Activated T-helper 1 cell treated with anti-CD3 and anti-CD28 coated beads, Interleukin-12 subunit alpha, Interleukin-12 subunit beta, Interleukin-2, Interleukin-4 antibody, amounts not matched to agents 30 ng/mL and 10 ng/mL and 1 ng/mL, durations not matched to agents 14 hours and 24 hours and 36 hours (primary cell): Measurements from ENCODE around the gene ETS1. TPM values are rescaled to one million over a fixed set of nuclear protein-coding genes. Genes with fewer than 3 reads are reported as not detected.

ENCODE experiments used
- DNase-seq: peaks from one replicate; pipeline ENCODE4 v3.0.0; 2021; ENCODE audit warnings: low spot score
- H3K27ac Mint-ChIP-seq: one replicate; pipeline ENCODE4 v1.8.0; 2021; ENCODE audit warnings: mild to moderate bottlenecking, mixed read lengths
- H3K27me3 Mint-ChIP-seq: one replicate; pipeline ENCODE4 v1.8.0; 2022; ENCODE audit warnings: mild to moderate bottlenecking, moderate library complexity, mixed read lengths; ENCODE audit not compliant: insufficient read depth
- H3K36me3 Mint-ChIP-seq: one replicate; pipeline ENCODE4 v1.8.0; 2021; ENCODE audit warnings: low read depth, mixed read lengths
- H3K4me1 Mint-ChIP-seq: one replicate; pipeline ENCODE4 v1.8.0; 2021; ENCODE audit warnings: low read depth, mixed read lengths
- H3K4me3 Mint-ChIP-seq: one replicate; pipeline ENCODE4 v1.8.0; 2021; ENCODE audit warnings: mild to moderate bottlenecking, moderate library complexity, mixed read lengths
- H3K9me3 Mint-ChIP-seq: one replicate; pipeline ENCODE4 v1.8.0; 2021; ENCODE audit warnings: mixed read lengths
- intact Hi-C: fragments of 100-400 bp; cut with micrococcal nuclease; formaldehyde crosslinking; loops from one replicate; pipeline ENCODE4 v1.15.1; 2024
- total RNA-seq: library from RNA; stranded (reverse); gene quantifications from 2 replicates; pipeline ENCODE4 v1.2.3, GENCODE V29; 2022

ETS1 gene
- total RNA-seq, 1 donor from 2014 or later, result 609 TPM

DNA sequence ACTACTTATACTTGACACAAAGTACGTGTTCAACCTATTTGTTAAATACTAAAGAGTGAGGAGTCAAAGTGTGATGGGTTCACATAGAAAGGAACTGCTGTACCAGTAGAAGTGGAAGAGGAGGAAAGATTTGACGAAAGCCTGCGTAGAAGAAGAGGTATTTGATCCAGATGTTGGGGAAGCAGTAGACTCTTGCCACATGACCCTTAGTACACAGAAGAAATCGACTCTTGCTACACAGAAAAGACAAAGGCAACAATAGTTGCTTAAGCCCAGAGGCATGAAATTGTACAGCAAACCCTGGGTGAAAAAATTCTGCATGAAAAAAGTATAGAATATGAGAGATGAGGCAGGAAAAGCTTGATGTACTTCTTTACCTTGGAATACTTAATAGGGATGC lies 152.9 kb downstream of the ETS1 start:
- intact Hi-C loops, result no loop called here
- no peak overlapping the region for H3K4me3 Mint-ChIP-seq
- peaks cover 3% of the 10 kb centered on the region for H3K36me3 Mint-ChIP-seq
- peaks cover under 1% of the 10 kb centered on the region for H3K9me3 Mint-ChIP-seq
- H3K27me3 Mint-ChIP-seq, result no peaks in the 10 kb centered on the region
- no peak for DNase-seq
- no peak overlapping the region for H3K27ac Mint-ChIP-seq
- peaks cover 21% of the 10 kb centered on the region for H3K4me1 Mint-ChIP-seq

DNA sequence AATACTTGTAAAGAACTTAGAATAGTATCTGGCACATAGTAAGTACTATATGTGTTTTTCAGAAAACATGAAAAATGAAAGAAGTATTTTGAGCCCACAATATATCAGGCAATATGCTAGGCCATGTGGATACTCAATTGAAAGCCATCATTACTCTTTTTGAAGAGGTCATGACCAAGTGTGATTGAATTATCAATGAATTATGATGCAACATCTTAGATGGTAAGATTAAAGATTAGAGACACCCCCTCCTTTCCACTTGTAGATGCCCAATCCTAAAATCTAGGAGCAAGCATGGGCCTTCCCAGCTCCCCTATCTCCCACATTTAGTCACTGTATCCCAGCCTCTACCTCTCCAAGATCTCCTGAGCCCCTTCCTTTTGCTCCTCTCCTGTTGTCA lies 154.4 kb downstream of the ETS1 start:
- H3K4me1 Mint-ChIP-seq, result peaks cover 35% of the 10 kb centered on the region
- intact Hi-C loops, result no loop called here
- H3K27ac Mint-ChIP-seq, result no peak overlapping the region
- DNase-seq, result no peak
- peaks cover 2% of the 10 kb centered on the region for H3K36me3 Mint-ChIP-seq
- H3K9me3 Mint-ChIP-seq, result no peaks in the 10 kb centered on the region
- H3K4me3 Mint-ChIP-seq, result no peak overlapping the region
- no peaks in the 10 kb centered on the region for H3K27me3 Mint-ChIP-seq

DNA sequence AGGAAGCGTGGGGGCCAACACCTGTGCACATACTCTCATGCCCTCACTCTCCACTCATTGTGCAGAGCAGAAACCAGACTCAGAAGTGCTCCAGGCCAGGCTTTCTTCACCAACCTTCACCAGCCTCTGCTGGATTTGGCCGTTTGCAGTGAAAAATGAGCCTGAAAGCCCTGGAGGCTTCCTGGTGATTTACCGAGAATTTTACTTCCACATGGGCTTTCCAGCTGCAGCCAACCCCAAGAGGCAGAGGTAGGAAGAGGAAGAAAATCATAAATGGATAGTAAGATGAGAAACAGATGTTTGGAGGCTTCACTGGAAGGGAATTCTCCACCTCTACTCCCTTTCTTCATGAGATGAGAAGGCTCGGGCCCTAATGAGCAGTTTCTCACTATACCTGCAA lies 155.4 kb downstream of the ETS1 start:
- DNase-seq, result no peak
- intact Hi-C loops, result no loop called here
- Mint-ChIP-seq H3K27me3 (no peaks in the 10 kb centered on the region), H3K9me3 (no peaks in the 10 kb centered on the region), H3K4me1 (peaks cover 30% of the 10 kb centered on the region), H3K27ac (no peak overlapping the region), H3K4me3 (no peak overlapping the region), H3K36me3 (peaks cover 4% of the 10 kb centered on the region)

DNA sequence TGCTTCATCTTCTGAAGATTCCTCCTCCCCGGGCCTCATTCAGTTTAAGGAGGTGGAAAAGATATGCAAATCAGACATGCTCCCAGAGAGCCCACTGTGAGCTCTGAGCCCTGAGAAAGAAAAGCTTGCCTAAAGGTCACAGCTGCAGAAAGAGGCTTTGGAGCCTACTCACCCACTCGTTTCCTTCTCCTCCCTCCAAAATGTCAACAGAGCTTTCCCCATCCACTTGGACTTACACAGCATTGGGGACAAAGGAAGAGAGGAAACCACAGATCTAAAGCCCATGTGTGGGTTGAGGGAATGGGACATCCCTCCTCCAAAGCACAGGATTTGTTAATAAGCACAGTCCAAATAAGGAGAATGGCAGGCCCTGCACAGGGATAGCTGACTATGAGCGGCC lies 158.4 kb downstream of the ETS1 start:
- H3K27ac Mint-ChIP-seq, result no peak overlapping the region
- intact Hi-C loops, result no loop called here
- H3K27me3 Mint-ChIP-seq, result no peaks in the 10 kb centered on the region
- no peak overlapping the region for H3K4me3 Mint-ChIP-seq
- peaks cover 4% of the 10 kb centered on the region for H3K36me3 Mint-ChIP-seq
- no peak for DNase-seq
- H3K9me3 Mint-ChIP-seq, result no peaks in the 10 kb centered on the region
- peaks cover 22% of the 10 kb centered on the region for H3K4me1 Mint-ChIP-seq

DNA sequence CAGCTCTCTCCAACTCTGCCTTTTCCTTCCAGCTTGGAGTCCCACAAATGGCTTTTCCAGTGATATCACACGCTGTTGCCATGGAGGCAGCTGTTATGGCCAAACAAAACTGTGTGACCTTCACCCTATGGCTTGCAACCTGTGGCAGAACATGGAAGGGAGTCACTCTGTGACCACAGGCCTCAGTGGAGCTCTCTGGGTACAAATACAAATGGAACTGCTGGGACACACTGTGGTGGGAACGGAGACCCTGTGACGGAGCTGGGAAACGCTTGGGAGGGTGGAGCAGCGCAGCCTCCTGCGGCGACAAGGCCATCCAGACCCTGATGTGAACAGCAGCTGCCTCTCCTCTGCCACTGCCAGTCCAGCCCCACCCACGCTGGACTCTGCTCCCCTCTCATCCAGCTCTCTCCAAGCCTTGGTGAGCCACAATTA lies 162.5 kb downstream of the ETS1 start:
- peaks cover 4% of the 10 kb centered on the region for H3K36me3 Mint-ChIP-seq
- no peak for DNase-seq
- peaks cover 56% of the 10 kb centered on the region for H3K4me1 Mint-ChIP-seq
- H3K9me3 Mint-ChIP-seq, result no peaks in the 10 kb centered on the region
- H3K27me3 Mint-ChIP-seq, result no peaks in the 10 kb centered on the region
- peak overlapping the region; percentile 54 for H3K27ac Mint-ChIP-seq
- intact Hi-C loops, result loop anchor here (5.0 kb wide), 1 partner anchor 253 kb away; no protein-coding TSS in a partner anchor
- H3K4me3 Mint-ChIP-seq, result no peak overlapping the region

DNA sequence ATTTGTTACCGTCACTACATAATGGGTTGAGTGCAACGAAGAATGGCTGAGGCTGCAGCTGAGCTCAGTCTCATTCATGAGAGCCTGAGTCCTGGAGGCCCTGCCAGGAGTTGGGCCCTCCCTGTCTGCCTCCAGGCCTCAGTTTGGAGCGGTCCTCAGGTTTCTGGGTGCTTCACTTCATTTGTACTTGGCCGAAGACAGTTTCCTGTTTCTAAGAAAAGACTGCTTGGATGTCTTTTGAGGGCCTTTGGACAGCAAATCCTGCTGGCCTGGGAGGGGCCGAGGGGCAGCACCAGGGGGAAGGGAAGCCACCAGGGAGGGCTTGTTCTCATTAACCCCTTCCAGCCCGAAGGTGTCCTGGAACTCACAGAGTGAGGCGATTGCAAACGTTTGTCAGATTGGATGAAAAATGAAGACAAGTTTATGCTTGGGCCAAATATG lies 163.1 kb downstream of the ETS1 start:
- Mint-ChIP-seq H3K27ac (no peak overlapping the region), H3K27me3 (no peaks in the 10 kb centered on the region), H3K4me3 (no peak overlapping the region), H3K36me3 (peaks cover 4% of the 10 kb centered on the region), H3K4me1 (peaks cover 50% of the 10 kb centered on the region), H3K9me3 (no peaks in the 10 kb centered on the region)
- intact Hi-C loops, result loop anchor here (5.0 kb wide), 1 partner anchor 252 kb away; no protein-coding TSS in a partner anchor
- DNase-seq, result no peak

DNA sequence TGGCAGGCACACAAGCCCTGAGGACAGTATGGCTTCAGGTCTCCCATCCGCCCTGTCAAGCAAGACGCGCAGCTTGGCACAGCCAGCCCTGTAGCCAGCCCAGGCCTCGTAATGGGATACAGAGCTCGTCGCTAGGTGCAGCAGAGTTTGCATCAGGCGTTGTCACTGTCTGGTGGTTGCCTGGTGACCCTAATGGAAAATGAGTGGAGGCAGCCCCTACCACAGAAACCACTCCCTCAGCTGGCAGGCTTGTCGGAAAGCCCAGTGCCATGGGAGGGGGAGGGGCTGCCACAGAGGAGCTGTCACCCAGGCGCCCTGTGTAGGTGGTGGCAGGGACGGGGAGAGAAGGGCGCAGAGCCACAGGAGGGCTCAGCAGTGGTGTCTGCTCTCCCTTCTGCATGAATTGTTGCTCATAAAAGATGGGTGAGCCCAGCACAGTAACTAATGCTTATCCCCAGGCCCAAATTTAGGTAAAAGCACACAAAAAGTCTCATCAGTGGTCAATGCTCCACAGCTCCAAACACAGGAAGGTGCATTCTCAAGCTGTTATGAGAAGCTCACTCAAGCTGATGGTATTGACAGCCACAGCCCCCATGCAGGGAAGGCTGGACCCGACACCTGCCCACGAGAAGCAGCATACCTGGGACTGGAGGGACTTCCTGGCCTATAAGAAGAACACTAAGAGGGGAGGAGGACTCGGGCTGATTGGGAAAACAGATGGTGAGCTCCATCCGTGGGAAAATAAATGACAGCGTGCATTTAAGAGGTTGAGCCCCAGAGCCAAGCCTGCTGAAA lies 164.6 kb downstream of the ETS1 start:
- Mint-ChIP-seq H3K9me3 (no peaks in the 10 kb centered on the region), H3K4me3 (peak overlapping the region; percentile 69), H3K36me3 (peaks cover 2% of the 10 kb centered on the region), H3K27me3 (no peaks in the 10 kb centered on the region), H3K4me1 (peaks cover 38% of the 10 kb centered on the region), H3K27ac (peak overlapping the region; percentile 92)
- DNase-seq, result peak; percentile 64
- intact Hi-C loops, result loop anchor here (1.0 to 5.0 kb wide), 11 partner anchors 9 to 250 kb away; no protein-coding TSS in a partner anchor

DNA sequence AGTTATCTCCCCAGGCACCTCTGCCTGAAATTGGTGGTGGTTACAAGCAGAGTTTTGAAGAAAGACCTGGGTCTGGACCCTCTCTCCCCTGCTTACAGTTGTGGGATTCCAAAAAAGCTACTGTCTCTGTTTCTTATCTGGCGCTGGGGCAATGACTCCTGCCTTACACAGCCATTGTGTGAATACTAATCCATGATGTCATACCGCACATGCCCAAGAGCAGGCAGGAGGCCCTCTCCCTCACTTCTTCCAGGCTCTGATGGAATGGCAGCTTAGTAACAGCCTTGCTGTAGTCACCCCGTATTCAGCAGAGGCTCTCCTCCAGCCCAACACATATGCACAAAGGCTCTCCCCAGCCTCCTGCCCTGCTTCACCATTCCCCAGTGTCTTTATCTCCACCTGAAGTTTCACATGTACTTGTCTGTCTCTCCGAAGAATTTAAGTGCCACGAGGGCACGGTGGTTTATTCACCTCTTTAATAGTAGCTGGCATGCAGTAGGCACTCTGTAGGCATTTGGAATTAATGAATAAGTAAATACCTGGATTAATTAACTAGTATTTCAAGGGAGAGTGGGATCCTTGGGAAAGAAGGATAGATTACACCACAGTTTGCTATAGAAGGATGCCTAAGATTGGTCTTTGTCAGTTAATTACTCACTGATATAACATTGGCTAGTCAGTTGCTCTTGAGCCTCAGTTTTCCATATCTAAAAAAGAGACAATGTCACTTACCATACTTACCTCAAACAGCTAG lies 165.6 kb downstream of the ETS1 start:
- Mint-ChIP-seq H3K4me3 (no peak overlapping the region), H3K4me1 (peaks cover 48% of the 10 kb centered on the region), H3K9me3 (no peaks in the 10 kb centered on the region), H3K36me3 (no peaks in the 10 kb centered on the region), H3K27me3 (no peaks in the 10 kb centered on the region), H3K27ac (peak overlapping the region; percentile 92)
- intact Hi-C loops, result loop anchor here (1.0 to 5.0 kb wide), 12 partner anchors 8 to 249 kb away; no protein-coding TSS in a partner anchor
- DNase-seq, result no peak

DNA sequence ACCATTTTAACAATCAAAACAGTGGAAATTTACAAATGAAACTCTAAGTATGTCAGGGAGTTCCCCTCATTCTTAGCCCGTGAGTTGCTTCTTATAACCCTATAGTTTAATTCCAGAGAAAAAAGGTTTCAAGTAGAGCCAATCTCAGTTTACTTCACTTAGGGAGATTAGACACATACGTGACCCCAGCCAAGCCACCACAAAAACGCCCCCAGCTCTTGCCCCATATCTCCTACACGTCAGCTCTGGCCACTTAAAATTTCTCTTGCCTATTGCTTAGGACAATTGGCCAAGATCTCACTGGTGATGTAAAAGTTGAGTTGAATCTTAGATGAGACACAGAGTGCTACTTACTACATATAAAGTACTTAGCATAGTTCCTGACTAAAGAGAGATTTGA lies 166.4 kb downstream of the ETS1 start:
- peaks cover 50% of the 10 kb centered on the region for H3K4me1 Mint-ChIP-seq
- DNase-seq, result no peak
- H3K27me3 Mint-ChIP-seq, result no peaks in the 10 kb centered on the region
- H3K9me3 Mint-ChIP-seq, result no peaks in the 10 kb centered on the region
- no peaks in the 10 kb centered on the region for H3K36me3 Mint-ChIP-seq
- intact Hi-C loops, result loop anchor here (2.0 to 5.0 kb wide), 2 partner anchors 22 to 249 kb away; no protein-coding TSS in a partner anchor
- H3K27ac Mint-ChIP-seq, result peak overlapping the region; percentile 64
- H3K4me3 Mint-ChIP-seq, result no peak overlapping the region

DNA sequence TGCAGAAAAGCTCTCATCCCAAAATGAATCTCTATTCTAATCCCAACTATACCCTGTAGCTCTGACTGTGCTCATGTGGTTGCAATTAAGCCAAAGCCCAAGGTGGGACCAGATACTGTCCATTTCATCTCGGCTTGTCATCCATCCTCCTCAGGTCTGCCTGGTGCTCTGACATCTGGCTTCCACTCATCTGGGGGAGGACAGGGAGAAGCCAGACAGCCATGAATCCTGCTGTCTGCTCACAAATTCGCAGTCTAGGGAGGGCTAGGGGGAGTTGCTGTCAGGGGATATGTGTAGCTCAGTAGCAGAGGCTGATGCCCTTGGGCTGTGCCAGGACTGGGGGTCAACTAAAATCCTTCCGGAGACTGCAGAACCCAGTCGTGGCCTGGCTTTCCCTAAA lies 167.1 kb downstream of the ETS1 start:
- Mint-ChIP-seq H3K36me3 (no peaks in the 10 kb centered on the region), H3K4me3 (no peak overlapping the region), H3K27ac (no peak overlapping the region), H3K4me1 (peaks cover 56% of the 10 kb centered on the region), H3K27me3 (no peaks in the 10 kb centered on the region), H3K9me3 (no peaks in the 10 kb centered on the region)
- intact Hi-C loops, result loop anchor here (2.0 to 5.0 kb wide), 2 partner anchors 21 to 248 kb away; no protein-coding TSS in a partner anchor
- DNase-seq, result no peak

DNA sequence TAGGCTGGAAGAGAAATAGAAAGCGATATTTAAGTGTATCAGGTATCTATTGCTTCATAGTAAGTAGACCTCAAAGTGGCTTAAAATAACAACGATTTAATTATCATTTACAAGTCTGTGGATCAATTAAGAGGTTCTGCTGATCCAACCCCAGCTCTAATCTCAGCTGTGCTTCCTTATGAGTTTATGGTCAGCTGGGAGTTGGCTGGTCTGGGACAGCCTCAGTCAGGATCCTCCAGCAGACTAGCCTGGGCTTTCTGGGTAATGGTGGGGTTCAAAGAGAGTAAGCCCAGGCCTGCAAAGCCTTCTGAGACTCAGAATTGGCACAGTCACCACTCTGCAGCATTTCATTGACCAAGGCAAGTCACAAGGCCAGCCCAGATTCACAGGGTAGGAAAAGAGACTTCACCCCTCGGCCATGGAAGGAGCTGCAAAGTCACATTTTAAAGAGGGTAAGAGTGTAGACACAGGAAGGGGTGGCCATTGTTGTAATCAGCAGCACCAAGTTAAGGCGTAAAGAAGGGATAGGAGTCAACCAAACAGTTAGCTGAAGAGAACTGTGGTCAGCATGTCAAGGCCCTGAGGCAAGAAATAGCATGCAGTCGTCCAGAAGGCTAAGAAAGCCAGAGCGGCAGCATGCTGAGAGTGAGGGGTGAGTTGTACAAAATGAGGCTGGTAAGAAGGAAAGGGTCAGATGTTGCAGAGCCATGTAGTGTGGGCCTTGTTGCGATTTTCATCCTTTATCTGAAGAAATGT lies 168.2 kb downstream of the ETS1 start:
- H3K27ac Mint-ChIP-seq, result peak overlapping the region; percentile 10
- intact Hi-C loops, result no loop called here
- H3K36me3 Mint-ChIP-seq, result no peaks in the 10 kb centered on the region
- H3K4me3 Mint-ChIP-seq, result no peak overlapping the region
- no peaks in the 10 kb centered on the region for H3K27me3 Mint-ChIP-seq
- H3K4me1 Mint-ChIP-seq, result peaks cover 59% of the 10 kb centered on the region
- no peak for DNase-seq
- H3K9me3 Mint-ChIP-seq, result no peaks in the 10 kb centered on the region

DNA sequence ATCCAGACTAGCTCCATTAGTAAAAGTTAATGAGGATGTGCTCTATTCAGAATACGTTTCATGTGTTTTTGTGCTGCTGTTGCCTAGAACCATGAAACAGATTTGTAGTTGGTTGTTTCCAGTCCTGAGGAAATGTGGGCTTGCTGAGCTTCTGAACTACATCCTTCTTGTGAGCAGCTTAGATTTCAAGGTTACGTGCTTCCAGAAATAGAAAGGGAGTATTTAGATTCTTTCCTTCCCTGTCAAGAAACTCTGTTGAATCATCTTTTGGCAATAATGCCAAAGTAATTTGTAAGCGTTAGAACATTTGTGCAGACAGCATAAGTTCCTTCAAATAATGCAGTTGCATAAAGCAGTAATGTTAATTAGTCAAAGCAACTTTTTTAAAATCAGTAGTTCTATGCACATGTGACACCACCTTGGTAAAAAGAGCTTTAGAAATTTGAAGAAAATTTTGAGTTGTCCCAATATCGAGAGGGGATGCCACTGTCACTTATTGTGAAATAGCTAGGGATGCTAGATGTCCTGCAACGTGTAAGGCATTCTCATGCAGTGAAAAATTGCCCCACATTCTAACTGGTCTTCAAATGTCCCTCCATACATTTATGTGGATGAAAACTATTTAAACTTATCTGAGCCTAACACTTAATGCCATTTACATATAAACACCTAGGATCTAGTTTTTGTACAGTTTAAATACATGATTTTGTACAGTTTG lies 169.6 kb downstream of the ETS1 start:
- no peak for DNase-seq
- intact Hi-C loops, result no loop called here
- no peak overlapping the region for H3K4me3 Mint-ChIP-seq
- H3K27me3 Mint-ChIP-seq, result no peaks in the 10 kb centered on the region
- no peaks in the 10 kb centered on the region for H3K9me3 Mint-ChIP-seq
- H3K36me3 Mint-ChIP-seq, result peaks cover 4% of the 10 kb centered on the region
- no peak overlapping the region for H3K27ac Mint-ChIP-seq
- peaks cover 54% of the 10 kb centered on the region for H3K4me1 Mint-ChIP-seq
